Effector memory CD8-positive, alpha-beta T cell (primary cell): ENCODE measurements around the gene PLEKHG5.
A peak's percentile ranks its signal among the peaks of the same experiment; 100 is the strongest.

Experiments
- ATAC-seq: fragments of 150-1000 bp; cut with Tn5 transposase; replicated peaks from 2 replicates; pipeline ENCODE4 v1.10.0; 2021; ENCODE audit warnings: mild to moderate bottlenecking, moderate library complexity
- DNase-seq, 3 experiments: peaks; one replicate each; pipeline ENCODE4 v3.0.0; 2021
- H3K27ac Mint-ChIP-seq, 2 donors: one replicate each; pipeline ENCODE4 v1.8.0; 2022; ENCODE audit warnings: mild to moderate bottlenecking in 2 of 2, mixed read lengths in 2 of 2, moderate library complexity in 2 of 2
- H3K27me3 Mint-ChIP-seq, 2 donors: one replicate each; pipeline ENCODE4 v1.8.0; 2022; ENCODE audit warnings: mixed read lengths in 2 of 2
- H3K36me3 Mint-ChIP-seq: one replicate; pipeline ENCODE4 v1.8.0; 2022; ENCODE audit warnings: mild to moderate bottlenecking, moderate library complexity, mixed read lengths; ENCODE audit not compliant: insufficient read depth
- H3K4me1 Mint-ChIP-seq, 2 donors: one replicate each; pipeline ENCODE4 v1.8.0; 2022; ENCODE audit warnings: low read depth in 2 of 2, mixed read lengths in 2 of 2
- H3K4me3 Mint-ChIP-seq, 2 donors: one replicate each; pipeline ENCODE4 v1.8.0; 2022; ENCODE audit warnings: mild to moderate bottlenecking in 2 of 2, mixed read lengths in 2 of 2, moderate library complexity in 2 of 2
- H3K9me3 Mint-ChIP-seq, 2 donors: one replicate each; pipeline ENCODE4 v1.8.0; 2022; ENCODE audit warnings: mixed read lengths in 2 of 2

Gene PLEKHG5

GRCh38 chr1:6488602-6489382 lies 2.7 kb downstream of the PLEKHG5 start:
- Mint-ChIP-seq H3K4me1 (peaks cover 15 to 21% of the 10 kb centered on the region in 2 donors), H3K27ac (no peak overlapping the region), H3K9me3 (no peaks in the 10 kb centered on the region), H3K36me3 (peaks cover 3% of the 10 kb centered on the region), H3K27me3 (peaks cover 32 to 64% of the 10 kb centered on the region in 2 donors), H3K4me3 (no peak overlapping the region)
- DNase-seq (no peak), ATAC-seq (no peak)

GRCh38 chr1:6487804-6488484 lies 3.5 kb downstream of the PLEKHG5 start:
- no peaks in the 10 kb centered on the region for H3K9me3 Mint-ChIP-seq
- no peak for DNase-seq
- ATAC-seq = no peak
- peaks cover 3% of the 10 kb centered on the region for H3K36me3 Mint-ChIP-seq
- no peak overlapping the region for H3K27ac Mint-ChIP-seq
- H3K27me3 Mint-ChIP-seq = peaks cover 32 to 72% of the 10 kb centered on the region in 2 donors
- H3K4me3 Mint-ChIP-seq = no peak overlapping the region
- H3K4me1 Mint-ChIP-seq = peaks cover 15 to 21% of the 10 kb centered on the region in 2 donors

GRCh38 chr1:6486433-6487011 lies 4.9 kb downstream of the PLEKHG5 start:
- Mint-ChIP-seq H3K4me3 (peak overlapping the region; percentile 48 to 76), H3K36me3 (peaks cover 3% of the 10 kb centered on the region), H3K27ac (peak overlapping the region in 1 of 2 donors; percentile 46), H3K9me3 (no peaks in the 10 kb centered on the region), H3K4me1 (peaks cover 12 to 17% of the 10 kb centered on the region in 2 donors), H3K27me3 (peaks cover 28 to 61% of the 10 kb centered on the region in 2 donors)
- peak; percentile 75 for ATAC-seq
- peak; percentile 79 to 83 (median 82) for DNase-seq

- Mint-ChIP-seq H3K27me3 (peaks cover 23 to 55% of the 10 kb centered on the region in 2 donors), H3K36me3 (peaks cover 3% of the 10 kb centered on the region), H3K27ac (peak overlapping the region in 1 of 2 donors; percentile 46), H3K4me1 (peaks cover 8 to 14% of the 10 kb centered on the region in 2 donors), H3K4me3 (peak overlapping the region in 1 of 2 donors; percentile 76), H3K9me3 (no peaks in the 10 kb centered on the region)
- ATAC-seq (no peak), DNase-seq (no peak)
Measured at GRCh38 chr1:6485168-6486101, 6.0 kb downstream of the PLEKHG5 start.

GRCh38 chr1:6484826-6485167 lies 6.7 kb downstream of the PLEKHG5 start:
- Mint-ChIP-seq H3K4me3 (peak overlapping the region in 1 of 2 donors; percentile 51), H3K27me3 (peaks cover 23 to 55% of the 10 kb centered on the region in 2 donors)

GRCh38 chr1:6483761-6484117 lies 7.7 kb downstream of the PLEKHG5 start:
- Mint-ChIP-seq H3K36me3 (peaks cover 3% of the 10 kb centered on the region), H3K4me1 (peaks cover 4 to 9% of the 10 kb centered on the region in 2 donors), H3K27me3 (peaks cover 23 to 55% of the 10 kb centered on the region in 2 donors), H3K27ac (no peak overlapping the region), H3K4me3 (no peak overlapping the region), H3K9me3 (no peaks in the 10 kb centered on the region)
- DNase-seq = no peak
- no peak for ATAC-seq

More at GRCh38 chr1:6484826-6485167, 6.7 kb downstream of the PLEKHG5 start:
- H3K9me3 Mint-ChIP-seq = no peaks in the 10 kb centered on the region
- H3K27ac Mint-ChIP-seq = no peak overlapping the region
- no peak for ATAC-seq
- H3K36me3 Mint-ChIP-seq = peaks cover 3% of the 10 kb centered on the region
- no peak for DNase-seq
- peaks cover 4 to 9% of the 10 kb centered on the region in 2 donors for H3K4me1 Mint-ChIP-seq

- Mint-ChIP-seq H3K27ac (no peak overlapping the region), H3K27me3 (peaks cover 23 to 52% of the 10 kb centered on the region in 2 donors), H3K9me3 (no peaks in the 10 kb centered on the region), H3K4me3 (no peak overlapping the region), H3K4me1 (peaks cover 4 to 9% of the 10 kb centered on the region in 2 donors), H3K36me3 (peaks cover 3% of the 10 kb centered on the region)
- DNase-seq (no peak), ATAC-seq (no peak)
Measured at GRCh38 chr1:6483017-6483760, 8.3 kb downstream of the PLEKHG5 start.

- Mint-ChIP-seq H3K27me3 (peaks cover 16 to 39% of the 10 kb centered on the region in 2 donors), H3K27ac (no peak overlapping the region), H3K4me1 (peaks cover 4 to 9% of the 10 kb centered on the region in 2 donors), H3K36me3 (no peaks in the 10 kb centered on the region), H3K4me3 (no peak overlapping the region), H3K9me3 (no peaks in the 10 kb centered on the region)
- ATAC-seq (no peak), DNase-seq (no peak)
Measured at GRCh38 chr1:6481820-6482219, 9.6 kb downstream of the PLEKHG5 start.

GRCh38 chr1:6477039-6477820 lies 14.2 kb downstream of the PLEKHG5 start:
- Mint-ChIP-seq H3K4me1 (peaks cover 6 to 8% of the 10 kb centered on the region in 2 donors), H3K27me3 (peaks cover 0 to 9% of the 10 kb centered on the region in 2 donors), H3K27ac (no peak overlapping the region), H3K36me3 (no peaks in the 10 kb centered on the region), H3K9me3 (no peaks in the 10 kb centered on the region), H3K4me3 (no peak overlapping the region)
- DNase-seq (no peak), ATAC-seq (no peak)

- Mint-ChIP-seq H3K4me1 (peaks cover 6 to 8% of the 10 kb centered on the region in 2 donors), H3K9me3 (no peaks in the 10 kb centered on the region), H3K27ac (no peak overlapping the region), H3K4me3 (no peak overlapping the region), H3K36me3 (no peaks in the 10 kb centered on the region), H3K27me3 (peaks cover 0 to 9% of the 10 kb centered on the region in 2 donors)
- DNase-seq (no peak), ATAC-seq (no peak)
Measured at GRCh38 chr1:6476483-6476882, 15.0 kb downstream of the PLEKHG5 start.

- peaks cover 6 to 8% of the 10 kb centered on the region in 2 donors for H3K4me1 Mint-ChIP-seq
- H3K36me3 Mint-ChIP-seq = no peaks in the 10 kb centered on the region
- DNase-seq = peak; percentile 81 to 82 (median 82)
- H3K27ac Mint-ChIP-seq = no peak overlapping the region
- peaks cover 0 to 9% of the 10 kb centered on the region in 2 donors for H3K27me3 Mint-ChIP-seq
- H3K9me3 Mint-ChIP-seq = no peaks in the 10 kb centered on the region
- H3K4me3 Mint-ChIP-seq = no peak overlapping the region
- peak; percentile 90 for ATAC-seq
Measured at GRCh38 chr1:6475381-6476133, 15.9 kb downstream of the PLEKHG5 start.
